Lung microvascular endothelial cell (primary cell): ENCODE results near the gene CDH6. TPM values are rescaled to one million over a fixed set of nuclear protein-coding genes. Genes with fewer than 3 reads are reported as not detected.

Source experiments
- DNase-seq, 2 donors: peaks; one replicate each; pipeline versions ENCODE4 v3.0.0 to v3.0.0-alpha.2; 2010; ENCODE audit warnings: low read depth in 2 of 2
- total RNA-seq: library from RNA; depleted of rRNA; stranded (reverse); fragments of >200 nt; gene quantifications from 2 replicates; pipeline ENCODE4 v1.2.1, GENCODE V29; 2014

The CDH6 gene
- total RNA-seq, 1 donor from 2014 or later = not detected

GRCh38 chr5:31375999-31376720, 182.7 kb downstream of the CDH6 start:
- no peak for DNase-seq

- no peak for DNase-seq
These were observed 183.9 kb downstream of the CDH6 start for GRCh38 chr5:31377274-31377946.

- no peak for DNase-seq
These were observed 184.7 kb downstream of the CDH6 start for GRCh38 chr5:31378136-31378535.
